Measurements from ENCODE around the gene COG3.

Gene COG3

DNA sequence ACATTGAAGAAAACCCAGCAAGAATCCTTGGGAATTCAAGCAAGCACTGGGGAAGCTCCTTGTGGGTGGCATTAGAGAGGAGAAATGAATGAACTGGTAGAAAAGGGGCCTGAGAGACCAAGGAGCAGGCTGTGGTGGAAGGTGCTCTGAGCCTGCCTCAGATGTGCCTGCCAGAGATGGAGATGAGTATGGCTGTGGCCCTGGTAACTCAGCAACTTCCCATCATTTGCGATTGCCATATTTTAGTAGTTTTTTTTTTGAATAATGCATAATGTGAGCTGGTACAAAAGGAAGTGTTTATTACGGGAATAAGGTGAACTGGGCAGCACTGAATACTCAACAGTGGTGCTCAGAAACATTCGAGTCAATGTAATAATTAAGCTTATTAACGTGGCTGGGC lies 111.7 kb downstream of the COG3 start:
- H3K9ac ChIP-seq (ENCODE audit: low read depth, low read length): no peak overlapping the region
- no peaks in the 10 kb centered on the region for H3K9me3 ChIP-seq (ENCODE audit: control insufficient read depth, insufficient read depth, low read length)
- H3K36me3 ChIP-seq (ENCODE audit: insufficient read depth, low read length): no peaks in the 10 kb centered on the region
- H3K4me1 ChIP-seq (ENCODE audit: insufficient read depth, low read length): no peaks in the 10 kb centered on the region

DNA sequence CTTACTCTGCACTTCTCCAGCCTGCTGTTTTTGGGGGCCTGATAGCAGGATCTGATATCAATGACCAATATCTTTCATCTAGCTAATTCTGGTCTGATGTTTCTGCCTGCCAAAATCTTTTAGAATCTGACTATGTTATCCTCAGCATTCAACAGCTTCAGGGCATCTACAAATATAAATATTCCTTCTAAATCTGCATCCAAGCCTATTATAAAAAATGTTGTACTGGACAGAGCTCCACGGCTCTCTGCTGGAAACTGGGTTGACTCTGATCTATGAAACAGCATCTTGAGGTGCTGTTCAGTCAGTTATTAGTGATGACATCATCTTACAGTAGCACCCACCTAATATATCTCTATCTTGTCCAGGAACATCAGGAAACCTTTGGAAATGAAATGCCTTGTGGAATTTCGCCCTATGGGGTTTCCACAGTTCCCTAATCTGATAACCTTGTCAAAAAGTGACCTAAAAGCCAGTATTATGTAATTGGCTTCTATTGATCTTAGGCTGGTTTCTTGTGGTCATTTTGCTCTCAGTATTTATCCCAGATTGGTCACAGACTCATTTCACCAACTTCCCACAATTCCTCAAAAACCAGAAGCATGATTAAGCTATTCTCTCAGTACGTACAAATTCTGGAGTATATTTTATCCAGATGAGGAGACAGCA lies 117.8 kb downstream of the COG3 start:
- H3K9ac ChIP-seq (ENCODE audit: low read depth, low read length): no peak overlapping the region
- no peaks in the 10 kb centered on the region for H3K36me3 ChIP-seq (ENCODE audit: insufficient read depth, low read length)
- H3K4me1 ChIP-seq (ENCODE audit: insufficient read depth, low read length): no peaks in the 10 kb centered on the region
- H3K9me3 ChIP-seq (ENCODE audit: control insufficient read depth, insufficient read depth, low read length): no peaks in the 10 kb centered on the region

DNA sequence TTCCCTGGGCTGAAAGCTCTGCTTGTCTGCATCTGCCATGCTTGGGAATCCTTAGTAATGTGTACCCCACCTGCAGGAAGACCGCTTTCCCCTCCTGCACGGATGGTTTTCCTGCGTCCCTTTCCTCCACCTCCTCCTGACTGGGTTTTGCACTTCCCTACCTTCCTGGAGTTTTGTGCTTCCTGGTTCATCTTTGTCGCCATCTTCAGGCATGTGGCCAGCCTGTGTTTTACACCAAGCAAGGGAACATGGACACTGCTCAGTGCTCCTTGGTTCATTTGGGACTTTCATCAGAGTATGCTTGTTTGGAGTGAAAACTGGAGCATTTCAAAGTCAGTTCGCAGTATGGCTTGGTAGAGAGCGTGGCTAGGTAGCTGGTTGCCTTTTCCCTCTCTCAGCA lies 120.1 kb downstream of the COG3 start:
- H3K4me1 ChIP-seq (ENCODE audit: insufficient read depth, low read length): no peaks in the 10 kb centered on the region

More for the DNA sequence above, 120.1 kb downstream of the COG3 start:
- H3K36me3 ChIP-seq (ENCODE audit: insufficient read depth, low read length): no peaks in the 10 kb centered on the region
- no peaks in the 10 kb centered on the region for H3K9me3 ChIP-seq (ENCODE audit: control insufficient read depth, insufficient read depth, low read length)
- H3K9ac ChIP-seq (ENCODE audit: low read depth, low read length): no peak overlapping the region
